Suppressor macrophage treated with lipopolysaccharide for 1 hour (primary cell): Measurements from ENCODE around the gene CARD11.

ENCODE experiments used
- DNase-seq, 3 donors: peaks; one replicate each; pipeline ENCODE4 v3.0.0-alpha.2; 2020 to 2022

CARD11 gene

DNA sequence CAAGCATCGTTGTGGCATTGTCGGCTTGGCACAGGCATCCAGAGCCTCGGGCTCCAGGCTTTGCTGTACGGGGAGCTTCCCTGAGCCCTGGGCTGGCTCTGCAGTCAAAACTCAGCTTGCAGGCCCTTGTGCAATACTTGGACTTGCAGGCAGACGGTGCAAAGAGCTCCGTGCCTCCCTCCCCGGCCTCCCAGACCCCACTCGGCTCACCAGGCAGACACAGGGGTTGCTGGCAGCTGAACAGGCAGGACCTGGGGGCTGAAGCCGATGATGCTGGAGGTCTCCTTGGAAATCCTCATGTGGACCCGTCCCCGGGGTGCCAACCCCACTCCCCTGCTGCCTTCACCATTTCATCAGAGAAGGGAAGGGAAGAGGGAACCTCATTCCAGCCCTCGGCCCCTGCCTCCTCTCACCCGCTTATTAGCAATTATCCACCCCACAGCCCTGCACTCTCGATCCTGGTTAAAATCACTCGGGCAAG is 139.9 kb downstream of the CARD11 start:
- no peak for DNase-seq

DNA sequence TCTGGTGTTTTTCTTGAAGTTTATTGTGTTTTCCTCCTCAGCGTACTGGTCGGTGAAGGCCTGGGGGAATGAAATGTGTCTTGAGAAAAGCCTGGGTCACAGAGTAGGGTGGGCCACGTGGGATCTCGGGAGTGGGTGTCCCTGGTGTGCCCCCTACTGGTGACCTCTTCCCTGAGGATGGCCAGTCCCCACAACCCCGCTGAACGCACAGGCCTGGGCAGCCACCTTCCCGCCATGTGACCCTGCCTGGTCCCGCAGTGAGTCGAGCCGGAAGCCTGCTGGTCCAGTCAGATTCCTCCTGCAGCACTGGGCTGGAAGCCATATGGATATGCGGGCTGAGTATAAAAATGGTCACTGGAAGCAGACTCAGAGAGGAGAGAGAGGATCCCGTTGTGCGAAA is 146.6 kb downstream of the CARD11 start:
- DNase-seq: no peak

DNA sequence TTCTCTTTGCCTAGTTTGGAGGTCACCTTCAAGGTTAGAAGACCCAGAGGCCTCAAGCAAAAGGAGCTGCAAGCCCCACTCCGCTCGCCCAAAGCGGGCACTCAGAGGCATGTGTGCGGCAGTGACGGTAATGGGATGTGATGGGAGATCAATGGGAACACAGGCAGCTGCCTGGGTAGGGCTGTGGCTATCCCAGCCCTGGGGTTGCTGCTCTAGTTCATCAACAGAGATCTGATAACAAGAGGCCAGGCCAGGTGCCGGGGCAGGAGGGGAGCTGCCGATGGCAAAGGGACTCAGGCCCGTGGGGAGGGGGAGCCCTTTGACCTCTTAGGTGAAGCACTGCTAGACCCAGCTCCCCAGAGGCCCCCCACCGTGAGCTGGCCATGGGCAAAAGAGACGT is 147.5 kb downstream of the CARD11 start:
- DNase-seq: no peak

- peak in 2 of 3 donors; percentile 18 to 42 for DNase-seq
These were observed 149.3 kb downstream of the CARD11 start for GRCh38 chr7:2894118-2894940.

DNA sequence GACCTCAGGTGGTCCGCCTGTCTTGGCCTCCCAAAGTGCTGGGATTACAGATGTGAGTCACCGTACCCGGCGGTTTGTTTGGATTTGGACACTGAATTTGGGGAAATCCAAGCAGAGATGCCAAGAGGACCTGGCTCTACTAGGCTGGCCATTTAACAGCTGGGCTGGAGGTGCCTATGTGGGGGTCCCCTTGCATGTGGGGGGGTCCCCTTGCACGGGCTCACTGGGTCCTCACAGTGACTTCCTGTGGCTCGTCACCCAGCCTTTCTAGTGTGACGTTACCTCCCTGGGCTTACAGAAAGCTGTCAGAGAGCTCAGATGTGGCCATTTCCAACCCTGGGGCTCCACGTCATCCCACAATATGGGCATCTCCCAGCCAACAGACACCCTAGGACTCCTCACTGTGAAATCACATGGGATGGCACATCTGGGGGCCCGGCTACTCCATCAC is 150.2 kb downstream of the CARD11 start:
- no peak for DNase-seq

- DNase-seq: no peak
These were observed 151.1 kb downstream of the CARD11 start for GRCh38 chr7:2892549-2892948.

DNA sequence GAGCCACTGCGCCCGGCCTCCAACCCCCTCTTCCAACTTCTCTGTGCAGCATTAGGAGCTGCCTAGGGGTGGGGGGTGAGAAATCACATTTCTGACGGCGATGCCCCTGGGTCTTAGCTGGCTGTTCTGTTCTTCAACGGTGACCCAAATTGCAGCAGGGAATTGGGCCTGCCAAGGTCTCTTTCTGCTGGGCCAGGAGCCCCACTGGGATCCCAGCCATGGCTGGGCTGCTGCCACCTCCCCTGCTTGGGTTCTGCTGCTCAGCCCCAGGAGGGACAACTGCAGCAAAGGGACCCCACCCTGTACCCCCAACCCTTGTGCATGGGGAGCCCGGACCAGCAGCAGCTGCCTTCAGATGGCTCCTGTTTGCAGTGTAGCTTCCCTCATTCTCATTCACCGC is 155.9 kb downstream of the CARD11 start:
- DNase-seq: no peak

GRCh38 chr7:2886900-2887299 is 156.8 kb downstream of the CARD11 start:
- DNase-seq: peak; percentile 82 to 88 (median 86)

DNA sequence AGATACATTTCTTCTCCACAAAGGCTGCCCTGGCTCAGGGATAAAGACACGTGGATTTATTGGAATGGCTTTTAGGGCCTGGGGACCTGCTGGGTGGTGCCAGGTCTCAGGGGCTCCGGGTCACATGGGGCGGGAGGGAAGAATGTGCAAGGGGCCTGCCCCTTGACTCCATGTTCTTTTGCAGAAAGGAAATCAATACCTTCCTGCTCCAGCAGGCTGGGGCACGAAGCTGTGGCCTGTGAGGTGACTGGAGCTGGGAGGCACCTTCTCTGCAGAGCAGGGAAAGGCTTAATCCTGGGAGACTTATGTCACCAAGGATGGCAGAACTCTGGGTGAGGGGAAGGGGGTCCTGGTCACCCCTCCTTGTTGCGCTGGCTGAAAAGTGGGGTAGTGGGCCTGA is 157.3 kb downstream of the CARD11 start:
- no peak for DNase-seq

DNA sequence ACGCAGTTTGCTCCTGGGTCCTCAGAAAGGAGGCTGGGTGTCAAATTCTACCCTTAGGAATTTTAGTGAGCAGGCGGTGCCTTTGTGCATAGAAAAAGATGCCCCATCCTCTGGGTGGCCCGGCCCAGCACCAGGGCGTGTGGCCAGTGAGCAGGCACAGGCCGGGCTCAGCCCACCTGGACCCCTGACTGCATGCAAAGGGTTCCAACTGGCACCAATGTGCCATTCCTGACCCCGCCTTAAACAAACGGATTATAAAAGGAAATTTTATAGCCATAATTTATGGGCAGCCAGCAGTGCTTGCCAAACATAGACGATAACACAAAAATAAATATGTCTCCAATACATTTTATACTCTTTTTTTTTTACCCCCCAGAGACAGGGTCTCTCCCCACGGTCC is 159.5 kb downstream of the CARD11 start:
- no peak for DNase-seq

DNA sequence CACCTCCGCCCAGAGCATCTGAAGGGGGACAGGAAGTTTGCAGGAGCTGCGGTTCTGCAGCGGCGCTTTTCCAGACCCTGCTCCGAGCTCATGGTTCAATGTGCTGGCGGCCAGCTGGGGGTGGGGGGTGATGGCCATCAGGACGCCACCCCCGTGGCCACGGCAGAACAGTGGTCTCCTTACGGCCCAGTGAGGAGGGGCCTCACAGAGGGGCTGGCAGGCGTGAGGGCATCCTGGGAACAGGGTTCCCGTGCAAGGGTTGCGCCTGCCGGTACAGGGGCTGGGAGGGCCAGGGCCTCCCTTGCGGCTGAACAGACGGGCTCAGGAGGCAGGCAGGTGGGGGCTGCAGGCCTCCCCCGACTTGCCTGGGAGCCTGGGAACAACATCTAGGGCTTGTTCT is 160.6 kb downstream of the CARD11 start:
- DNase-seq: no peak

DNA sequence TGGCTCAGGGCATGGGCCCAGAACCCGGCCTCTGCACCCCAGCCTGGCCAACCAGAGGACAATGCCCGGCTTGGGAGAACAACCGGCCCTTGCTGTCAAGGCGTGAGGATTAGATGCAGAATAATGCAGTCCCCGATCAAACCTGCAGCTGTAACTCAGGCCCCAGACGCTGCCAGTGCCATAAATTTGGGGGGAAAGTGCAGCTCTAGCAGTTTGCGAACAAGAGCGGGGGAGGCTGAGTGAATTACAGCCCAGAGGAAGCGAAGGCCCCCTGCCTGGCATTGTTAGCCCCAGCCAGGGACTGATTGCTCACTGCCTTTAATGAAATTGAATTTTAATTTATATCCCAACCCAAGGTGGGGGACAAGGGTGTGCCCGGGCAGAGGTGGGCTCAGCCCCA is 161.6 kb downstream of the CARD11 start:
- DNase-seq: no peak

GRCh38 chr7:2880874-2881533 is 162.7 kb downstream of the CARD11 start:
- DNase-seq: no peak

GRCh38 chr7:2880051-2880450 is 163.6 kb downstream of the CARD11 start:
- DNase-seq: no peak

GRCh38 chr7:2879354-2879753 is 164.3 kb downstream of the CARD11 start:
- no peak for DNase-seq

DNA sequence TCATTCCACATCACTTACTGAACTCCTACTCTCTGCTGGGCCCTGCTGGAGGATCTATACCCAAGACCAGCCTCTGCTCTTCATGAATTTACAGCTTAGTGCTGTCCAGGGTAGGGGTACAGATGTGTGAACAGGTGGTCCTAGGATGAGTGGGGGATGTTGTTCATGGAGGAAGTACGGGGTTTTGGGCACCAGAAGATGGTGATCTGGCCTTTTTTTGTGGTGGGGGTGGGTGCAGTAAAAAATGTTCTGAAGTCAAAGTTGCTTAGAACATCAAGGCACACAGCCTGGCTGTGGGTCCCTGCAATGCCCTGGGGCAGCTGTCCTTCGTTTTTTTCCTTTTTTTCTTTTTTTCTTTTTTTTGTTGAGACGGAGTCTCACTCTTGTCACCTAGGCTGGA is 165.4 kb downstream of the CARD11 start:
- DNase-seq: no peak

DNA sequence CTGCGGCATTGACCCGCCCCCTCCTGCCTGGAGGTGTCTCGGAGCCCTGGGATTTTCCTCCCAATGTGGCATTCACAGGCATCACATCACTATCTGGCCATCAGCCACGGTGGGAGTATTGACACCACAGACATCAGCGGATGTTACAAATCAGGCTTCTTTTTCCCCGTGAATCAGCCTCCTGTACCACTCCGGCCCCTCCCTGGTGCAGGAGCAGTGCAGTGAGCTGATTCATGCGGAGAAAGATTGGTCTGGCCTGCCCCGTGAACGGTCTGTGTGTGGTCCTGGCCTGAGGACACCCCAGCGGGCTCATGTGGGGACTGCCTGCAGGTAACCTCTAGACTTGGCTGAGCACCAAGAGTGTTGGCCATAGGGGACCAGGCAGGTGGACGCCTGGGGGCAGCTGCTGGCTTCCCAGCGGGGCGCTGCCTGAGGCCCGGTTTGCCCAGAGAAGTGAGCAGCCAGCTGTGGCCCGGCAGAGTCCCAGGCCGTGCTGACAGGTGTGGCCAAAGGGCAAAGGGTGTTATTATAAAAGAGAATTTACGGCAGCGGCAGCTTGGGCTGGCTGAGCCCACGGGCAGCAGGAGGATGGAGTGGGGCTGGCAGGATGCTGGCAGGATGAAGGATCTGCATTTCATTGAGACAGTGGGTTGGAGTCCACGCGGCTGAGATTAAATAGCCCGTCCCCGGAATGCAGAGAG is 167.5 kb downstream of the CARD11 start:
- no peak for DNase-seq

DNA sequence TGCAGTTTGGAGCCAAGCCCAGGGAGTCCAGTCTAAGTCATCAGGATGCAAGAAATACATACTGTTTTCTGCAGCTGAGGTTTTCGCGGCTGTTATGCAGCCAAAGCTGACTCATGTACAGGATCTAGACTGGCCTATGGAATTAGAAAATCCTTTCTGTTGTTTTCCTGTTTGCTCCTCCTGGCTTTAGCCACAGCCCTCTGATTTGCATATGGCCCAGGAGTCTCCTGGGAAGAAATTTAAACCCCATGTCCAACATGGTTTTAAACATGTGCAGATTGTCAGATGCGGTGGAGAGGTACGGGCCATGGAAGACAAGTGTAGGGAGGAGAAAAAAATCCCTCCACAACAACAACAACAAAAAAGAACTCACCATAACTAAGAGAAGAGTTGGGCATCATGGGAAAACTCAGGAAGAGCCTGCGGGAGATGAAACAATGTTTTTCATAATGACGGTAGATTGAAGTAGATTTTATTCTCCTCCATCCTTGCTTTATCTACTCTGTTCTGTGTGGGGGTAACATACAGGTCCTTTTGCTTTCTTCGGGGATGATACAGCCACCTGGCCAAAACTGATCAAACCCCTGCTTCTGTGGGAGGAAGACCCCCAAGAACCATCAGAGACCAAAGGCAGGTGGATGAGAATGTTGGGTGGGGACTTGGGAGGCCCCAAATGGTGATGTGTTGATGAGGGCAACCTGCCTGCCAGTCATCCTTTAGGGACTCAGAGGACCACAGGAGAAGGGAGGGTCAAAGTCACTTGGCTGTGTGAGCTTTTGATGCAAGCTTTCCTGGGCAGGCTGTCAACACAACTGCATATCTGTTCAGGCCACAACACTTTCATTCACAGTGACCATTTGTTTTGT is 169.7 kb downstream of the CARD11 start:
- peak; percentile 31 to 61 (median 38) for DNase-seq

DNA sequence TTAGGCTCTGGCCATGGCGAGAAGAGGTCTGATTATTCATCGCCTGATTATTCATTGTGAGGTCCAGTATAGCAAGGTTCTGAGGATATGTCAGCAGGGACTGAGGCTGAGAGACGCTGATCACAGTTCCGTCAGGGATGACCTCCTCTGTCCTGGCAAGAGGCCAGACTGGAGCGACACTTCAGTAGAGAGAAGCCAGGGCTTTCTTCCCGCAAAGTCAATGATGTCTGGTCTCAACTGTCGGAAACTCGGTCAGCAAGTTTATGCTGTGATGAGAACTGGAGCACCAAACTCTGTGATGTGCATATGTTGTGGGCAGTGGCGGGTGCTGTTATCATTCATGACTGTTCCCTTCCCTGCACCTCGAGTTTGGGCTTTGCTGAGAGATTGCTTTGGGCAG is 170.5 kb downstream of the CARD11 start:
- no peak for DNase-seq

DNA sequence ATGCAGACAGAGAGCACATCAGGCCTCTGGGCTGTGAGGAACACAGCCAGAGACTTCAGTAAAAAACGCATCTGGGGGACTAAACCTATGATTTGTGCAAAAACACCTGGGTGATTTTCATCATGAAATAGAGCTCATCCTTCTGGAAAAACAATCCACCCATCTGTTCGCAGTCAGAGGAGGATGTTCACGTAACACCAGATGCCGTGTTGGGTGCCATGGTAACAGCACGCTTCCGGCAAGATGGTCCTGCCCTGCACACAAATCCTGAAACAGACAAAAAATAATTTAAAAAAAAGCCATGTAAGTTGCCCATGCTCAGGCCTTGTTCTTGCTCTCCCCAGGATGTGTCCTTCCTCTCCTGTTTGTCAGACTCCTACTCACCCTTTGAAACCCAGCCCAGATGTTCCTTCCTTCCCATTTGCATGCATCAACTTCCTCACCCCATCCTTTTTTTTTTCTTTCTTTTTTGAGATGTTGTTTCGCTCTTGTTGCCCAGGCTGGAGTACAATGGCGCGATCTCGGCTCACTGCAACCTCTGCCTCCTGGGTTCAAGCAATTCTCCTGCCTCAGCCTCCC is 171.3 kb downstream of the CARD11 start:
- no peak for DNase-seq

- DNase-seq: peak; percentile 82 to 90 (median 82)
These were observed 173.2 kb downstream of the CARD11 start for GRCh38 chr7:2870471-2870931.

DNA sequence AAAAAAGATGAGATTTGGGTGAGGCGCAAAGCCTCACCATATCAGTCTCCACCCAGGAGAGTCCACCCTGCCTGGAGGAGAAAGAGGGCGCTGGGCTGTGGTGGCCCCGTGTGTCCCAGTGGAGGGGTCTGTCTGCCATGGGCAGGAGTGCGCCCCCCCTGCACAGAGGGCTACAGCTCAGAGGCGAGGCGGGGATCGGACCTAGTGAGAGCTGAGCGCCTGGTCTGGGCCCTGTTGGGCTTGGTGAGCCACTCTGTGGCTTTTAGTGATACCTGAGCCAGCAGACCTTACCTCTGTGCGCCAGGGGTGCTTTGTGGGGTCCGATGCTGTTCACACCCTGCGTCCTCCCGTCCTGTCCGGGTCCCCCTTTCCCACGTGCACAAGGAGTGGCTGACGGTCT is 173.7 kb downstream of the CARD11 start:
- DNase-seq: no peak
